ENCODE measurements around the gene RBM20. TPM values are rescaled to one million over a fixed set of nuclear protein-coding genes. Genes with fewer than 3 reads are reported as not detected.

RBM20 gene
- total and polyA plus RNA-seq, 10 of the 15 experiments (the other 5 are each of a cell fraction or from before 2014, with no cell fraction given), result 0.04 to 0.26 (median 0.15) TPM

- in situ Hi-C loops (cut with MboI), result no loop called here
- peak; percentile 79 for FAIRE-seq
- no peak overlapping the region for H3K4me2 ChIP-seq (ENCODE audit: control insufficient read depth, insufficient read depth)
- H3K79me2 ChIP-seq (ENCODE audit: control insufficient read depth, insufficient read depth, low read length), result no peaks in the 10 kb centered on the region
- no peaks in the 10 kb centered on the region for H3K4me1 ChIP-seq (ENCODE audit: control insufficient read depth, insufficient read depth, low read length)
- H3K27ac ChIP-seq (ENCODE audit: control insufficient read depth, insufficient read depth), result no peak overlapping the region
- TF ChIP-seq SPI1 (IDR thresholded peaks at IDR 0.05; ENCODE audit: borderline replicate concordance, insufficient read depth, low read depth, low read length) (peak; percentile 38; the same call in 1 of the 2 replicates), ATF7 (IDR thresholded peaks at IDR 0.05; ENCODE audit: low read depth) (no peak), SREBF1 (IDR thresholded peaks at IDR 0.05; ENCODE audit: low read length) (no peak)
- H3K36me3 ChIP-seq (ENCODE audit: control insufficient read depth in 2 of 2, insufficient read depth in 2 of 2, low read length in 1 of 2), result no peaks in the 10 kb centered on the region
- BruUV-seq (replicated peaks), result no TSS peak
- peaks cover 0 to 5% of the 10 kb centered on the region in 2 experiments; a peak in 1 of 4 replicates for H3K27me3 ChIP-seq (replicated peaks in 1 of 2; ENCODE audit: control insufficient read depth in 2 of 2, insufficient read depth in 2 of 2, low read length in 1 of 2)
- H3K9ac ChIP-seq (ENCODE audit: control insufficient read depth, insufficient read depth, low read length), result no peak overlapping the region
- DNase-seq (ENCODE audit: low read depth, low spot score), result no peak
- H3K9me3 ChIP-seq (replicated peaks; ENCODE audit: control insufficient read depth, insufficient read depth, low read length), result peaks cover 3% of the 10 kb centered on the region
- CTCF ChIA-PET, result no interaction called here
- 21% methylated on average over 2 of the region's 2 CpGs for WGBS (ENCODE audit: insufficient coverage, insufficient replicate concordance, low lambda C conversion rate, missing lambda C conversion rate)
- SMC1A ChIA-PET (ENCODE audit: uncharacterized antibody, unreplicated experiment), result interaction anchor here (1.2 kb wide), 1 partner anchor 16 kb away, joined by 4 read pairs; no protein-coding TSS in a partner anchor
- intact Hi-C loops (cut with micrococcal nuclease; ENCODE audit: unreplicated experiment), result no loop called here
- POLR2A ChIA-PET, result interaction anchor here (0.5 kb wide), 1 partner anchor 698 kb away, joined by 7 read pairs; no protein-coding TSS in a partner anchor
- ATAC-seq, result no peak
- no peak overlapping the region for H3K4me3 ChIP-seq
- RAD21 ChIA-PET (ENCODE audit: unreplicated experiment), result no interaction called here
- H2AFZ ChIP-seq (ENCODE audit: control insufficient read depth, low read depth, low read length), result no peak overlapping the region
- no peaks in the 10 kb centered on the region for H4K20me1 ChIP-seq (ENCODE audit: control insufficient read depth, insufficient read depth)
Measured at GRCh38 chr10:110691139-110691538, 47.0 kb downstream of the RBM20 start.

- ChIA-PET CTCF (interaction anchor here (1.3 kb wide), 1 partner anchor 11 kb away, joined by 5 read pairs; no protein-coding TSS in a partner anchor), POLR2A (no interaction called here)
Measured at GRCh38 chr10:110694263-110694662, 50.1 kb downstream of the RBM20 start.

More at GRCh38 chr10:110694263-110694662, 50.1 kb downstream of the RBM20 start:
- no peak overlapping the region for H3K27ac ChIP-seq (ENCODE audit: control insufficient read depth, insufficient read depth)
- ATAC-seq, result no peak
- DNase-seq (ENCODE audit: low read depth, low spot score), result no peak
- no peaks in the 10 kb centered on the region for H3K79me2 ChIP-seq (ENCODE audit: control insufficient read depth, insufficient read depth, low read length)
- RAD21 ChIA-PET (ENCODE audit: unreplicated experiment), result no interaction called here
- no peaks in the 10 kb centered on the region for H4K20me1 ChIP-seq (ENCODE audit: control insufficient read depth, insufficient read depth)
- no peak overlapping the region for H3K9ac ChIP-seq (ENCODE audit: control insufficient read depth, insufficient read depth, low read length)
- H3K36me3 ChIP-seq (ENCODE audit: control insufficient read depth in 2 of 2, insufficient read depth in 2 of 2, low read length in 1 of 2), result no peaks in the 10 kb centered on the region
- H3K27me3 ChIP-seq (replicated peaks in 1 of 2; ENCODE audit: control insufficient read depth in 2 of 2, insufficient read depth in 2 of 2, low read length in 1 of 2), result peaks cover 0 to 5% of the 10 kb centered on the region in 2 experiments; a peak in 1 of 4 replicates
- H3K4me1 ChIP-seq (ENCODE audit: control insufficient read depth, insufficient read depth, low read length), result no peaks in the 10 kb centered on the region
- TF ChIP-seq KDM1A (IDR thresholded peaks at IDR 0.05; ENCODE audit: borderline replicate concordance) (no peak), ESRRA (IDR thresholded peaks at IDR 0.05; ENCODE audit: low read length) (no peak), SREBF1 (IDR thresholded peaks at IDR 0.05; ENCODE audit: low read length) (no peak), MEF2A (IDR thresholded peaks at IDR 0.05; ENCODE audit: insufficient read depth, low read depth, low read length) (no peak), POU2F2 (IDR thresholded peaks at IDR 0.05; ENCODE audit: borderline replicate concordance, low read depth, low read length) (no peak)
- WGBS (ENCODE audit: insufficient coverage, insufficient replicate concordance, low lambda C conversion rate, missing lambda C conversion rate), result 0% methylated on average over 1 of the region's 1 CpG
- H3K4me3 ChIP-seq, result no peak overlapping the region
- SMC1A ChIA-PET (ENCODE audit: uncharacterized antibody, unreplicated experiment), result interaction anchor here (0.8 kb wide), 1 partner anchor 13 kb away, joined by 3 read pairs; no protein-coding TSS in a partner anchor
- intact Hi-C loops (cut with micrococcal nuclease; ENCODE audit: unreplicated experiment) (no loop called here), in situ Hi-C loops (cut with MboI) (no loop called here)
- BruUV-seq (replicated peaks), result no TSS peak
- FAIRE-seq, result no peak
- no peak overlapping the region for H2AFZ ChIP-seq (ENCODE audit: control insufficient read depth, low read depth, low read length)
- no peak overlapping the region for H3K4me2 ChIP-seq (ENCODE audit: control insufficient read depth, insufficient read depth)
- H3K9me3 ChIP-seq (replicated peaks; ENCODE audit: control insufficient read depth, insufficient read depth, low read length), result peaks cover 3% of the 10 kb centered on the region

All from GM12878 (cell line).